SK-N-SH (cell line): ENCODE data around the gene AEBP2.

Experiments
- EP300 ChIP-seq, 2 experiments: IDR thresholded peaks; 2 replicates each; pipeline versions ENCODE4 v1.4.0 to v1.6.1; 2012; ENCODE audit warnings: borderline replicate concordance in 1 of 2, low read depth in 1 of 2, low read length in 1 of 2
- EZH2phosphoT487 ChIP-seq: fragments of 200-600 bp; sonication (generic); IDR thresholded peaks from 2 replicates; pipeline ENCODE4 v1.6.1; 2017; ENCODE audit warnings: low read depth, mixed run types, mild to moderate bottlenecking, antibody characterized with exemption, moderate library complexity, borderline replicate concordance
- FOXM1 ChIP-seq: IDR thresholded peaks from 2 replicates; pipeline ENCODE4 v1.4.0; 2012; ENCODE audit warnings: low read depth, mild to moderate bottlenecking
- GABPA ChIP-seq: IDR thresholded peaks from 2 replicates; pipeline ENCODE4 v1.4.0; 2012; ENCODE audit warnings: low read depth, mild to moderate bottlenecking
- POLR2AphosphoS5 ChIP-seq: IDR thresholded peaks from 2 replicates; pipeline ENCODE4 v1.6.1; 2012; ENCODE audit warnings: low read depth, low read length
- RFX5 ChIP-seq: IDR thresholded peaks from 2 replicates; pipeline ENCODE4 v1.6.1; 2012; ENCODE audit warnings: mild to moderate bottlenecking, improper control_type of control experiment, low read length
- SMC3 ChIP-seq: IDR thresholded peaks from 2 replicates; pipeline ENCODE4 v1.6.1; 2012; ENCODE audit warnings: low read depth, low read length, improper control_type of control experiment
- TF ChIP-seq, protein P1 (sequence below): fragments of 200-600 bp; sonication (generic); IDR thresholded peaks from 2 replicates; pipeline ENCODE4 v1.6.1; 2017; ENCODE audit warnings: antibody characterized with exemption, mild to moderate bottlenecking, moderate library complexity
- TF ChIP-seq, protein P2 (sequence below): IDR thresholded peaks from 2 replicates; pipeline ENCODE4 v1.4.0; 2012; ENCODE audit warnings: low read depth, borderline replicate concordance
- TF ChIP-seq, protein P3 (sequence below): IDR thresholded peaks from 2 replicates; pipeline ENCODE4 v1.6.1; 2012; ENCODE audit warnings: mild to moderate bottlenecking, low read depth, low read length, moderate library complexity
- TF ChIP-seq, protein P4 (sequence below): fragments of 150-350 bp; IDR thresholded peaks from 2 replicates; pipeline ENCODE4 v1.6.1; 2017; ENCODE audit warnings: antibody characterized with exemption, low read length, low read depth, borderline replicate concordance

DNA sequence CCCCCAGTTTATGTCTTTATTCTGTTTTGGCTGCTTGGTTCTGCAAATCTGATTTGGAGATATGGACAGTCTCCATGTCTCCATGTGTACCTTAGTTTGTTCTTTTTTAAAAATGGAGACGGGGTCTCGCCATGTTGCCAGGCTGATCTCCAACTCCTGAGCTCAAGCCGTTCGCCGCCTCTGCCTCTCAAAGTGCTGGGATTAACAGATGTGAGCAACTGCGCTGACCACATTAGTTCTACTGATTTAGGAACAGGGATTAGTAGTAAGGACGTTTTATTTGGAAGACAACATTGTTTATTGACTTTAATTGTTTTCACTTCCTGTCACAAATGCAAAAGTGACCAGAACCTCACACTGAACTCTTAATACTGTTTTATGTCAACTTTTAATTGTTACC lies 14.7 kb downstream of the AEBP2 start:
- TF ChIP-seq, protein P1, sequence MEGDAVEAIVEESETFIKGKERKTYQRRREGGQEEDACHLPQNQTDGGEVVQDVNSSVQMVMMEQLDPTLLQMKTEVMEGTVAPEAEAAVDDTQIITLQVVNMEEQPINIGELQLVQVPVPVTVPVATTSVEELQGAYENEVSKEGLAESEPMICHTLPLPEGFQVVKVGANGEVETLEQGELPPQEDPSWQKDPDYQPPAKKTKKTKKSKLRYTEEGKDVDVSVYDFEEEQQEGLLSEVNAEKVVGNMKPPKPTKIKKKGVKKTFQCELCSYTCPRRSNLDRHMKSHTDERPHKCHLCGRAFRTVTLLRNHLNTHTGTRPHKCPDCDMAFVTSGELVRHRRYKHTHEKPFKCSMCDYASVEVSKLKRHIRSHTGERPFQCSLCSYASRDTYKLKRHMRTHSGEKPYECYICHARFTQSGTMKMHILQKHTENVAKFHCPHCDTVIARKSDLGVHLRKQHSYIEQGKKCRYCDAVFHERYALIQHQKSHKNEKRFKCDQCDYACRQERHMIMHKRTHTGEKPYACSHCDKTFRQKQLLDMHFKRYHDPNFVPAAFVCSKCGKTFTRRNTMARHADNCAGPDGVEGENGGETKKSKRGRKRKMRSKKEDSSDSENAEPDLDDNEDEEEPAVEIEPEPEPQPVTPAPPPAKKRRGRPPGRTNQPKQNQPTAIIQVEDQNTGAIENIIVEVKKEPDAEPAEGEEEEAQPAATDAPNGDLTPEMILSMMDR, result no peak
- TF ChIP-seq, protein P2, sequence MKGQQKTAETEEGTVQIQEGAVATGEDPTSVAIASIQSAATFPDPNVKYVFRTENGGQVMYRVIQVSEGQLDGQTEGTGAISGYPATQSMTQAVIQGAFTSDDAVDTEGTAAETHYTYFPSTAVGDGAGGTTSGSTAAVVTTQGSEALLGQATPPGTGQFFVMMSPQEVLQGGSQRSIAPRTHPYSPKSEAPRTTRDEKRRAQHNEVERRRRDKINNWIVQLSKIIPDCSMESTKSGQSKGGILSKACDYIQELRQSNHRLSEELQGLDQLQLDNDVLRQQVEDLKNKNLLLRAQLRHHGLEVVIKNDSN, result no peak
- TF ChIP-seq FOXM1 (no peak), RFX5 (no peak), EP300 (IDR thresholded peaks at IDR 0.05; ENCODE audit: borderline replicate concordance in 1 of 2, low read depth in 1 of 2, low read length in 1 of 2) (no peak), GABPA (no peak), EZH2phosphoT487 (no peak), POLR2AphosphoS5 (no peak), SMC3 (no peak)
- TF ChIP-seq, protein P3, sequence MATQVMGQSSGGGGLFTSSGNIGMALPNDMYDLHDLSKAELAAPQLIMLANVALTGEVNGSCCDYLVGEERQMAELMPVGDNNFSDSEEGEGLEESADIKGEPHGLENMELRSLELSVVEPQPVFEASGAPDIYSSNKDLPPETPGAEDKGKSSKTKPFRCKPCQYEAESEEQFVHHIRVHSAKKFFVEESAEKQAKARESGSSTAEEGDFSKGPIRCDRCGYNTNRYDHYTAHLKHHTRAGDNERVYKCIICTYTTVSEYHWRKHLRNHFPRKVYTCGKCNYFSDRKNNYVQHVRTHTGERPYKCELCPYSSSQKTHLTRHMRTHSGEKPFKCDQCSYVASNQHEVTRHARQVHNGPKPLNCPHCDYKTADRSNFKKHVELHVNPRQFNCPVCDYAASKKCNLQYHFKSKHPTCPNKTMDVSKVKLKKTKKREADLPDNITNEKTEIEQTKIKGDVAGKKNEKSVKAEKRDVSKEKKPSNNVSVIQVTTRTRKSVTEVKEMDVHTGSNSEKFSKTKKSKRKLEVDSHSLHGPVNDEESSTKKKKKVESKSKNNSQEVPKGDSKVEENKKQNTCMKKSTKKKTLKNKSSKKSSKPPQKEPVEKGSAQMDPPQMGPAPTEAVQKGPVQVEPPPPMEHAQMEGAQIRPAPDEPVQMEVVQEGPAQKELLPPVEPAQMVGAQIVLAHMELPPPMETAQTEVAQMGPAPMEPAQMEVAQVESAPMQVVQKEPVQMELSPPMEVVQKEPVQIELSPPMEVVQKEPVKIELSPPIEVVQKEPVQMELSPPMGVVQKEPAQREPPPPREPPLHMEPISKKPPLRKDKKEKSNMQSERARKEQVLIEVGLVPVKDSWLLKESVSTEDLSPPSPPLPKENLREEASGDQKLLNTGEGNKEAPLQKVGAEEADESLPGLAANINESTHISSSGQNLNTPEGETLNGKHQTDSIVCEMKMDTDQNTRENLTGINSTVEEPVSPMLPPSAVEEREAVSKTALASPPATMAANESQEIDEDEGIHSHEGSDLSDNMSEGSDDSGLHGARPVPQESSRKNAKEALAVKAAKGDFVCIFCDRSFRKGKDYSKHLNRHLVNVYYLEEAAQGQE, result no peak
- TF ChIP-seq, protein P4, sequence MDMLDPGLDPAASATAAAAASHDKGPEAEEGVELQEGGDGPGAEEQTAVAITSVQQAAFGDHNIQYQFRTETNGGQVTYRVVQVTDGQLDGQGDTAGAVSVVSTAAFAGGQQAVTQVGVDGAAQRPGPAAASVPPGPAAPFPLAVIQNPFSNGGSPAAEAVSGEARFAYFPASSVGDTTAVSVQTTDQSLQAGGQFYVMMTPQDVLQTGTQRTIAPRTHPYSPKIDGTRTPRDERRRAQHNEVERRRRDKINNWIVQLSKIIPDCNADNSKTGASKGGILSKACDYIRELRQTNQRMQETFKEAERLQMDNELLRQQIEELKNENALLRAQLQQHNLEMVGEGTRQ, result no peak
